Measurements from ENCODE around the gene NRXN3. TPM values are rescaled to one million over a fixed set of nuclear protein-coding genes. Genes with fewer than 3 reads are reported as not detected.

Gene NRXN3
- total and polyA plus RNA-seq, 4 donors, result 1.4 to 8.3 (median 4.4) TPM

- TF ChIP-seq CTCF (IDR thresholded peaks at IDR 0.05; ENCODE audit: control extremely low read depth, extremely low read depth), result no peak
Measured at GRCh38 chr14:78608998-78609787, 439.0 kb downstream of the NRXN3 start.

GRCh38 chr14:78610994-78611393 lies 440.8 kb downstream of the NRXN3 start:
- no peaks in the 10 kb centered on the region for H3K4me1 ChIP-seq (ENCODE audit: control insufficient read depth in 5 of 5, insufficient read depth in 5 of 5, low read length in 5 of 5)
- H3K9me3 ChIP-seq (ENCODE audit: control insufficient read depth in 4 of 4, insufficient read depth in 3 of 4, low read length in 3 of 4), result no peaks in the 10 kb centered on the region
- no peak overlapping the region for H3K4me3 ChIP-seq
- no peak for ATAC-seq (ENCODE audit: insufficient read depth, low FRiP score)
- H3K36me3 ChIP-seq (ENCODE audit: control insufficient read depth in 4 of 4, insufficient read depth in 4 of 4, low read length in 4 of 4), result no peaks in the 10 kb centered on the region
- H3K9ac ChIP-seq (ENCODE audit: insufficient read depth in 1 of 2, low read length in 2 of 2), result no peak overlapping the region
- H3K27me3 ChIP-seq (ENCODE audit: control insufficient read depth in 3 of 3, insufficient read depth in 3 of 3, low read length in 2 of 3), result no peaks in the 10 kb centered on the region
- no peak for DNase-seq
- H3K27ac ChIP-seq (ENCODE audit: low read depth in 1 of 2, low read length in 1 of 2), result no peak overlapping the region
- 73 to 85% methylated on average over 4 of the region's 4 CpGs for WGBS, 2 donors
- no peak for TF ChIP-seq CTCF (IDR thresholded peaks at IDR 0.05; ENCODE audit: control extremely low read depth, extremely low read depth)

More at GRCh38 chr14:78608998-78609787, 439.0 kb downstream of the NRXN3 start:
- Histone ChIP-seq H3K36me3 (ENCODE audit: control insufficient read depth in 4 of 4, insufficient read depth in 4 of 4, low read length in 4 of 4) (no peaks in the 10 kb centered on the region), H3K4me3 (no peak overlapping the region), H3K4me1 (ENCODE audit: control insufficient read depth in 5 of 5, insufficient read depth in 5 of 5, low read length in 5 of 5) (no peaks in the 10 kb centered on the region), H3K27me3 (ENCODE audit: control insufficient read depth in 3 of 3, insufficient read depth in 3 of 3, low read length in 2 of 3) (no peaks in the 10 kb centered on the region), H3K9ac (ENCODE audit: insufficient read depth in 1 of 2, low read length in 2 of 2) (no peak overlapping the region), H3K27ac (ENCODE audit: low read depth in 1 of 2, low read length in 1 of 2) (no peak overlapping the region), H3K9me3 (ENCODE audit: control insufficient read depth in 4 of 4, insufficient read depth in 3 of 4, low read length in 3 of 4) (no peaks in the 10 kb centered on the region)
- WGBS, 2 donors, result 64 to 66% methylated on average over 4 of the region's 4 CpGs
- no peak for DNase-seq
- no peak for ATAC-seq (ENCODE audit: insufficient read depth, low FRiP score)

- Histone ChIP-seq H3K9ac (ENCODE audit: insufficient read depth in 1 of 2, low read length in 2 of 2) (no peak overlapping the region), H3K4me3 (no peak overlapping the region), H3K27me3 (ENCODE audit: control insufficient read depth in 3 of 3, insufficient read depth in 3 of 3, low read length in 2 of 3) (no peaks in the 10 kb centered on the region), H3K9me3 (ENCODE audit: control insufficient read depth in 4 of 4, insufficient read depth in 3 of 4, low read length in 3 of 4) (no peaks in the 10 kb centered on the region), H3K4me1 (ENCODE audit: control insufficient read depth in 5 of 5, insufficient read depth in 5 of 5, low read length in 5 of 5) (no peaks in the 10 kb centered on the region), H3K36me3 (ENCODE audit: control insufficient read depth in 4 of 4, insufficient read depth in 4 of 4, low read length in 4 of 4) (no peaks in the 10 kb centered on the region), H3K27ac (ENCODE audit: low read depth in 1 of 2, low read length in 1 of 2) (no peak overlapping the region)
- TF ChIP-seq CTCF (IDR thresholded peaks at IDR 0.05; ENCODE audit: control extremely low read depth, extremely low read depth), result no peak
- no peak for ATAC-seq (ENCODE audit: insufficient read depth, low FRiP score)
- 61 to 74% methylated on average over 3 of the region's 3 CpGs for WGBS, 2 donors
- DNase-seq, result no peak
Measured at GRCh38 chr14:78611796-78612571, 441.8 kb downstream of the NRXN3 start.

Data from lung (tissue), 12 donors.